Esophagus squamous epithelium (tissue), 5 donors: ENCODE results near the gene DNAJB8. TPM values are rescaled to one million over a fixed set of nuclear protein-coding genes. Genes with fewer than 3 reads are reported as not detected.

Experiments
- DNase-seq: peaks from one replicate; lab custom pipeline; 2025; lab: John Stamatoyannopoulos, UW
- H3K27ac ChIP-seq, 4 donors: fragments of 200-600 bp; sonication (generic); one replicate each; pipeline ENCODE4 v1.5.1; 2016 to 2019; ENCODE audit warnings: mild to moderate bottlenecking in 1 of 4
- H3K27me3 ChIP-seq, 4 donors: fragments of 200-600 bp; sonication (generic); 1 replicate in 3 of 4; 2 replicates in 1 of 4; pipeline versions ENCODE4 v1.5.1 to v1.6.0; 2017 to 2021; ENCODE audit warnings: antibody characterized with exemption in 1 of 4
- H3K36me3 ChIP-seq, 3 donors: fragments of 200-600 bp; sonication (generic); one replicate each; pipeline ENCODE4 v1.5.1; 2016 to 2019
- H3K4me1 ChIP-seq, 3 donors: fragments of 200-600 bp; sonication (generic); one replicate each; pipeline ENCODE4 v1.5.1; 2017 to 2019
- H3K4me3 ChIP-seq, 4 donors: fragments of 200-600 bp; sonication (generic); 1 replicate in 3 of 4; 2 replicates in 1 of 4; pipeline ENCODE4 v1.5.1; 2016 to 2019; ENCODE audit warnings: mild to moderate bottlenecking in 2 of 4, moderate library complexity in 1 of 4
- H3K9me3 ChIP-seq, 3 donors: fragments of 200-600 bp; sonication (generic); one replicate each; pipeline ENCODE4 v1.5.1; 2016 to 2019
- POLR2A ChIP-seq, 4 donors: fragments of 450-650 bp; IDR thresholded peaks; one replicate each; pipeline ENCODE4 v1.6.1; 2017; ENCODE audit warnings: antibody characterized with exemption in 4 of 4, mild to moderate bottlenecking in 4 of 4, moderate library complexity in 3 of 4
- WGBS, 2 donors: methylation state at CpG; one replicate each; pipeline ENCODE4 v1.1.5; 2018; 5-methylcytosine and 5-hydroxymethylcytosine counted together
- intact Hi-C: fragments of 100-400 bp; cut with DNase I; formaldehyde crosslinking; loops from one replicate; pipeline ENCODE4 v1.15.0; 2022
- total RNA-seq, 4 donors: library from RNA; depleted of rRNA; stranded (reverse); fragments of >200 nt; gene quantifications; one replicate each; pipeline ENCODE4 v1.1.0, GENCODE V29; 2016
- TF ChIP-seq, protein P1 (sequence below), 6 experiments: fragments of 450-650 bp in 4 of 6; fragments of 200-600 bp in 2 of 6; sonication (generic) in 2 of 6; IDR thresholded peaks; one replicate each; pipeline ENCODE4 v1.5.1; 2016 to 2019; ENCODE audit warnings: antibody characterized with exemption in 6 of 6, mild to moderate bottlenecking in 4 of 6, moderate library complexity in 4 of 6
- donor health status: DM: yes; HTN: yes; CAD: no.

Gene DNAJB8
- total RNA-seq, 4 donors from 2014 or later: not detected

DNA sequence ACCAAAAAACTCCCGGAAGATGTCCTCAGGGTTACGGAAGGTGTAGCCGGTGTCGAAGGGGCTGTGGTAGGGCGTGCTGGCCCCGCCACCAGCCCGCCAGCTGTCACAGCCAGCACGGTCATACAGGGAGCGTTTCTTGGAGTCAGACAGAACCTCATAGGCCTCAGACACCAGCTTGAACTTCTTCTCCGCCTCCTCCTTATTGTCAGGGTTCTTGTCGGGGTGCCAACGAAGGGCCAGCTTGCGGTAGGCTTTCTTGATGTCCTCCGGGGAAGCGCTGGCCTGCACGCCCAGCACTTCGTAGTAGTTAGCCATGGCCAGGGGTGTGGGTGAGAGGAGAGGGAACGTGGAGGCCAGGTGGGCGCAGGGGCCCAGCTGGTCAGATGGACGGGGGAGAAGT lies 3.8 kb downstream of the DNAJB8 start:
- WGBS, 2 donors: 80 to 86% methylated on average over 1 to 14 of the region's 20 CpGs
- TF ChIP-seq, protein P1, sequence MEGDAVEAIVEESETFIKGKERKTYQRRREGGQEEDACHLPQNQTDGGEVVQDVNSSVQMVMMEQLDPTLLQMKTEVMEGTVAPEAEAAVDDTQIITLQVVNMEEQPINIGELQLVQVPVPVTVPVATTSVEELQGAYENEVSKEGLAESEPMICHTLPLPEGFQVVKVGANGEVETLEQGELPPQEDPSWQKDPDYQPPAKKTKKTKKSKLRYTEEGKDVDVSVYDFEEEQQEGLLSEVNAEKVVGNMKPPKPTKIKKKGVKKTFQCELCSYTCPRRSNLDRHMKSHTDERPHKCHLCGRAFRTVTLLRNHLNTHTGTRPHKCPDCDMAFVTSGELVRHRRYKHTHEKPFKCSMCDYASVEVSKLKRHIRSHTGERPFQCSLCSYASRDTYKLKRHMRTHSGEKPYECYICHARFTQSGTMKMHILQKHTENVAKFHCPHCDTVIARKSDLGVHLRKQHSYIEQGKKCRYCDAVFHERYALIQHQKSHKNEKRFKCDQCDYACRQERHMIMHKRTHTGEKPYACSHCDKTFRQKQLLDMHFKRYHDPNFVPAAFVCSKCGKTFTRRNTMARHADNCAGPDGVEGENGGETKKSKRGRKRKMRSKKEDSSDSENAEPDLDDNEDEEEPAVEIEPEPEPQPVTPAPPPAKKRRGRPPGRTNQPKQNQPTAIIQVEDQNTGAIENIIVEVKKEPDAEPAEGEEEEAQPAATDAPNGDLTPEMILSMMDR (IDR thresholded peaks at IDR 0.05): no peak
- no peak for TF ChIP-seq POLR2A (IDR thresholded peaks at IDR 0.05)
- DNase-seq: no peak

DNA sequence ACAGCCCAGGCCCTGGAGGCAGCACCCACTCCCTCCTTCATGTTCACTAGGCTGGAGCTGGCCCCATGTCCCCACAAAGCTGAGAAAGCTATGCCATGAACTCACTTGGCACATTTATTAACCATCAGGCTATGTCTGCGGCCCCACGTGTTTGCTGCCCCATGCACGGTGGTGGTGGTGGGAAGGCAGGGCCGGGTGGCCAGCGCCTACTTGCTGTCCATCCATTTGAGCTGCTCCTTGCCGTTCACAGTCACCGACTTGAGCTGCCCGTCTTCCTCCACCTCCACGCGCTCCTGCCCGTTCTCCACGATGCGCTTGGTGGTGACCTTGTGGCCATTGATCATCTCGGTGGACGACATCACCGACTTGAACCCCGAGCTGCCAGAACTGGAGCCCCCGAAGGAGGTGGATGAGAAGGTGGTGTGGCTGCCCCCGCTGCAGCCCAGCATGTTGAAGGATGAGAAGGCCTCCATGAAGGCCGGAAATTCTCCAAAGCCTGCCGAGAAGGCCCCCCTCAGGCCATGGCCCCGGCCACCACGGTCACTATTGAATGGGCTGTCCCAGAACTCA lies 4.3 kb downstream of the DNAJB8 start:
- WGBS, 2 donors: 82 to 93% methylated on average over 2 to 10 of the region's 23 CpGs
- DNase-seq: no peak
- intact Hi-C loops: no loop called here
- TF ChIP-seq, protein P1 (IDR thresholded peaks at IDR 0.05): no peak
- no peak for TF ChIP-seq POLR2A (IDR thresholded peaks at IDR 0.05)
- Histone ChIP-seq H3K4me1 (no peaks in the 10 kb centered on the region), H3K27ac (no peak overlapping the region), H3K36me3 (no peaks in the 10 kb centered on the region), H3K9me3 (no peaks in the 10 kb centered on the region), H3K27me3 (peaks cover 0 to 20% (median 0%) of the 10 kb centered on the region in 4 donors), H3K4me3 (no peak overlapping the region)

More for the DNA sequence above, 3.8 kb downstream of the DNAJB8 start:
- no peaks in the 10 kb centered on the region for H3K36me3 ChIP-seq
- no peak overlapping the region for H3K27ac ChIP-seq
- H3K9me3 ChIP-seq: no peaks in the 10 kb centered on the region
- intact Hi-C loops: no loop called here
- peaks cover 0 to 22% (median 0%) of the 10 kb centered on the region in 4 donors for H3K27me3 ChIP-seq
- H3K4me3 ChIP-seq: no peak overlapping the region
- no peaks in the 10 kb centered on the region for H3K4me1 ChIP-seq

DNA sequence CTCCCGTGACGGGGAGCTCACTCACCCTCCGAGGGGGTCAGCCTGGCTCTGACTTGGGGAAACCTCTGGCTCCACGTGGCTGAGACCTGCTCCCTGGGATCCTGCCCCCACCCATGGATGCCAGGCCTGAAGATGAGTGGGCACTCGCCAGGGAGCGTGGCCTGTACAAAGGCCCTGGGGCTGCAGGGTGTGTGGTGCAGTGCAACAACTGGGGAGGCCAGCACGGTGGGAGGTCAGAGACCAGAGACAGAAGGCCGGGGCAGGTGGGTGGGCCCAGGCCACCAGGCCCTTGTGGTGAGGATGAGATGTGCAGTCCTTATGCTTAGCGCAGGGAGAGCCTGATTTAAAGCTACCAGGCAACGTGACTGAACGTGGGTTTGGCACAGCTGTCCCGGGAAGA lies 5.0 kb downstream of the DNAJB8 start:
- Histone ChIP-seq H3K4me3 (no peak overlapping the region), H3K4me1 (no peaks in the 10 kb centered on the region), H3K27me3 (peaks cover 0 to 26% (median 0%) of the 10 kb centered on the region in 4 donors), H3K9me3 (no peaks in the 10 kb centered on the region), H3K27ac (no peak overlapping the region), H3K36me3 (no peaks in the 10 kb centered on the region)
- DNase-seq: no peak
- intact Hi-C loops: no loop called here
- 58% methylated on average over 4 to 7 of the region's 12 CpGs for WGBS, 2 donors
- TF ChIP-seq, protein P1 (IDR thresholded peaks at IDR 0.05): no peak
- no peak for TF ChIP-seq POLR2A (IDR thresholded peaks at IDR 0.05)

DNA sequence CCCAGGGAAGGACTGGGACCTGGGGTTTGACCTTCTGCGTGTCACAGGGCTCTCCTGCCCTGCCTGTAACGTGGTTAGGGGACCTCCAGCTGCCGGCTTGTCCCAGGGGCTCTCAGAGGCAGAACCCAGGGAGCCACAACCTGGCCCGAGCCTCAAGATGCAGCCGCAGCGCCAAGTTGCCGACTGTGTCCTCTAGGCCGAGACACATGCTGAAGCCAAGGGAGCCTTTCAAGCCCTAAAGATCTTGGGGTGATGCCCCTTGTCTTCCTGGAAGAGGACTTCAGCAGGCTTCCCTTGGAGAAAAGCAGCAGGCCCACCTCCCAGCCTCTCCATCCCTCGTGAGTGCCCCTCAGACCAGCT lies 7.2 kb downstream of the DNAJB8 start:
- DNase-seq: no peak
- no peak for TF ChIP-seq POLR2A (IDR thresholded peaks at IDR 0.05)
- TF ChIP-seq, protein P1 (IDR thresholded peaks at IDR 0.05): no peak
- Histone ChIP-seq H3K9me3 (no peaks in the 10 kb centered on the region), H3K36me3 (no peaks in the 10 kb centered on the region), H3K4me3 (no peak overlapping the region), H3K27ac (no peak overlapping the region), H3K27me3 (peaks cover 0 to 38% (median 0%) of the 10 kb centered on the region in 4 donors), H3K4me1 (no peaks in the 10 kb centered on the region)
- WGBS, 2 donors: 80 to 98% methylated on average over 6 to 7 of the region's 9 CpGs
- intact Hi-C loops: no loop called here

DNA sequence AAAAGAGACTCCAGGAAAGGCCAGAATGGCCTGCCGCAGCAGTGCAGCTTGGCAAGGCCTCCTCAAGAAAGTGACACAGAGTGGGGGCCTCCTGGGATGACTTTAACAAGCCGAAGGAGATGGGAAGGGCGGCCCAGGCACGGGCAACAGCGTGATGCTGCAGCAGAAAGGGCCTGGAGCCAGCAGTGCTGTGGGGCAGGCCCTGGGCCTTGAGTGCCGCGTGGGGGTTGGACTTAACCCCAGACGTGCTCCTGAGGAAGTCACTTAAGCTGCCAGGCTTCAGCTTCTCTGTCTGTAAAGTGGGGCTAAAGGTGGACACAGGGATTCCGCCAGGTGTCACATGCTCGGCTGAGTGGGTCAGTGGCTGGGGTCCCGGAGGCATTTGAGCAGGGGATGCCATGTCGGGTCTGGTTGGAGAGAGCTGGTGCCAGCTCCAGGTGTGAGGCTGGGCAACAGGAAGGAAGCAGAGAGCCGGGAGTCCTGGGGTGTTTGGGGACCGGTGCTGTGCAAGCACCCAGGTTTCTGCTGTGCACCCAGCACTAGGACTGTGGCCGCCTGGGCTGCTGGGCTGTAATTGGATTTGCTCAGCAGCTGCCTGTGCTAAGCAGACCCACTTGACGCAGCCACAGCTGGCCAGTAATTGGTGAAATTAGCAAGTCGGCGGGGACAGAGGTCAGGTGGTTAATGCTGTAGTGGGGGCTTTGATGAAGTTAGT lies 7.8 kb downstream of the DNAJB8 start:
- H3K27ac ChIP-seq: no peak overlapping the region
- intact Hi-C loops: no loop called here
- H3K36me3 ChIP-seq: no peaks in the 10 kb centered on the region
- no peak overlapping the region for H3K4me3 ChIP-seq
- H3K9me3 ChIP-seq: no peaks in the 10 kb centered on the region
- TF ChIP-seq POLR2A (IDR thresholded peaks at IDR 0.05): no peak
- TF ChIP-seq, protein P1 (IDR thresholded peaks at IDR 0.05): no peak
- 70 to 73% methylated on average over 7 to 15 of the region's 18 CpGs for WGBS, 2 donors
- no peaks in the 10 kb centered on the region for H3K4me1 ChIP-seq
- H3K27me3 ChIP-seq: peaks cover 0 to 44% (median 0%) of the 10 kb centered on the region in 4 donors
- no peak for DNase-seq
